SK-N-SH (cell line): ENCODE data around the gene LRFN4. TPM values are rescaled to one million over a fixed set of nuclear protein-coding genes. Genes with fewer than 3 reads are reported as not detected.

Experiments used
- CTCF ChIA-PET: fragments of 300-600, 350-600 bp; formaldehyde crosslinking; extraction: SDS; loops from one replicate; lab custom pipeline; 2021; lab: Yijun Ruan, JAX
- POLR2A ChIA-PET: fragments of 350-600 bp; sonication (Branson Sonifier 250); formaldehyde crosslinking; extraction: SDS; loops from one replicate; lab custom pipeline; 2020; ENCODE audit warnings: antibody characterized with exemption, inconsistent platforms; lab: Yijun Ruan, JAX
- DNase-seq: peaks from one replicate; pipeline ENCODE4 v3.0.0; 2012
- H2AFZ ChIP-seq: fragments of 200-600 bp; sonication (generic); 2 replicates; pipeline ENCODE4 v1.8.1; 2016; ENCODE audit warnings: antibody characterized with exemption, mild to moderate bottlenecking, low read depth
- H3F3A ChIP-seq: fragments of 200-600 bp; sonication (generic); replicated peaks from 2 replicates; pipeline ENCODE3; 2016; ENCODE audit warnings: antibody characterized with exemption, mild to moderate bottlenecking; ENCODE audit not compliant: insufficient read depth
- H3K27ac ChIP-seq, 2 experiments: fragments of 200-500 bp in 1 of 2; fragments of 200-600 bp in 1 of 2; sonication (Bioruptor generic) in 1 of 2; sonication (generic), shearing (Covaris generic) in 1 of 2; 2 replicates each; pipeline versions ENCODE4 v1.5.1 to v1.6.1; 2014 to 2016; ENCODE audit warnings: low read depth in 2 of 2, inconsistent platforms in 1 of 2, low read length in 1 of 2, mild to moderate bottlenecking in 1 of 2, mixed read lengths in 1 of 2
- H3K27me3 ChIP-seq: fragments of 200-600 bp; sonication (generic), shearing (Covaris generic); 2 replicates; pipeline ENCODE4 v1.6.1; 2016; ENCODE audit warnings: mixed run types; ENCODE audit not compliant: insufficient read depth
- H3K36me3 ChIP-seq, 2 experiments: fragments of 200-500 bp in 1 of 2; fragments of 200-600 bp in 1 of 2; sonication (Bioruptor generic) in 1 of 2; sonication (generic) in 1 of 2; replicated peaks in 1 of 2; 2 replicates each; pipeline versions ENCODE3 to v1.5.1; 2014 to 2016; ENCODE audit warnings: low read length in 1 of 2, mild to moderate bottlenecking in 1 of 2; ENCODE audit not compliant: insufficient read depth in 2 of 2, control insufficient read depth in 1 of 2
- H3K4me1 ChIP-seq, 2 experiments: fragments of 200-500 bp in 1 of 2; fragments of 200-600 bp in 1 of 2; sonication (Bioruptor generic) in 1 of 2; sonication (generic), shearing (Covaris generic) in 1 of 2; 2 replicates each; pipeline versions ENCODE4 v1.5.1 to v1.6.1; 2014 to 2016; ENCODE audit warnings: low read depth in 1 of 2, low read length in 1 of 2, mixed run types in 1 of 2; ENCODE audit not compliant: insufficient read depth in 2 of 2, control insufficient read depth in 1 of 2
- H3K4me2 ChIP-seq: fragments of 200-600 bp; sonication (generic), shearing (Covaris generic); 2 replicates; pipeline ENCODE4 v1.6.1; 2017; ENCODE audit warnings: mixed run types
- H3K4me3 ChIP-seq, 2 experiments: fragments of 200-500 bp in 1 of 2; fragments of 200-600 bp in 1 of 2; sonication (Bioruptor generic) in 1 of 2; sonication (generic), shearing (Covaris generic) in 1 of 2; 2 replicates each; pipeline versions ENCODE4 v1.5.1 to v1.8.1; 2014 to 2016; ENCODE audit warnings: low read depth in 2 of 2, inconsistent platforms in 1 of 2, low read length in 1 of 2, mild to moderate bottlenecking in 1 of 2, mixed read lengths in 1 of 2, moderate library complexity in 1 of 2
- H3K79me2 ChIP-seq: fragments of 200-600 bp; sonication (generic); 2 replicates; pipeline ENCODE4 v1.8.1; 2017; ENCODE audit warnings: mild to moderate bottlenecking; ENCODE audit not compliant: insufficient read depth
- H3K9ac ChIP-seq: fragments of 200-600 bp; sonication (generic); 2 replicates; pipeline ENCODE4 v1.6.1; 2017; ENCODE audit warnings: mixed run types
- H3K9me2 ChIP-seq: fragments of 200-600 bp; sonication (generic); 2 replicates; pipeline ENCODE4 v1.6.1; 2017; ENCODE audit warnings: mixed run types
- H3K9me3 ChIP-seq: fragments of 200-600 bp; sonication (generic); 2 replicates; pipeline ENCODE4 v1.6.1; 2017; ENCODE audit warnings: mixed run types, mild to moderate bottlenecking, moderate library complexity
- H4K20me1 ChIP-seq: fragments of 200-600 bp; sonication (generic); 2 replicates; pipeline ENCODE4 v1.6.1; 2017; ENCODE audit warnings: mild to moderate bottlenecking, mixed run types; ENCODE audit not compliant: insufficient read depth
- ELF1 ChIP-seq: IDR thresholded peaks from 2 replicates; pipeline ENCODE4 v1.4.0; 2012
- FOSL2 ChIP-seq: IDR thresholded peaks from 2 replicates; pipeline ENCODE4 v1.4.0; 2012; ENCODE audit warnings: low read depth, mild to moderate bottlenecking, moderate library complexity, borderline replicate concordance
- FOXJ3 ChIP-seq: sonication (generic); formaldehyde crosslinking; IDR thresholded peaks from 2 replicates; pipeline ENCODE4 v1.5.1; 2020; ENCODE audit warnings: mild to moderate bottlenecking, missing genetic modification reagents
- GABPA ChIP-seq: IDR thresholded peaks from 2 replicates; pipeline ENCODE4 v1.4.0; 2012; ENCODE audit warnings: low read depth, mild to moderate bottlenecking
- GATA2 ChIP-seq: sonication (generic); formaldehyde crosslinking; IDR thresholded peaks from 2 replicates; pipeline ENCODE4 v1.5.0; 2020; ENCODE audit warnings: mild to moderate bottlenecking, missing genetic modification reagents
- MEF2A ChIP-seq: IDR thresholded peaks from 2 replicates; pipeline ENCODE4 v1.4.0; 2012; ENCODE audit warnings: low read depth, borderline replicate concordance
- MXI1 ChIP-seq: IDR thresholded peaks from 2 replicates; pipeline ENCODE4 v1.6.1; 2012; ENCODE audit warnings: mild to moderate bottlenecking, low read depth, low read length, improper control_type of control experiment
- SMC3 ChIP-seq: IDR thresholded peaks from 2 replicates; pipeline ENCODE4 v1.6.1; 2012; ENCODE audit warnings: low read depth, low read length, improper control_type of control experiment
- TAF1 ChIP-seq: IDR thresholded peaks from 2 replicates; pipeline ENCODE4 v1.6.1; 2012; ENCODE audit warnings: low read depth, mild to moderate bottlenecking, low read length, moderate library complexity, borderline replicate concordance
- YY1 ChIP-seq: IDR thresholded peaks from 2 replicates; pipeline ENCODE4 v1.4.0; 2012; ENCODE audit warnings: low read depth, mild to moderate bottlenecking
- WGBS: methylation state at CpG from one replicate; pipeline ENCODE4 v1.1.6; 2017; ENCODE audit warnings: low lambda C conversion rate; 5-methylcytosine and 5-hydroxymethylcytosine counted together
- polyA plus RNA-seq, 3 experiments: library from polyadenylated mRNA; depleted of rRNA; stranded (reverse); fragments of >200 nt; gene quantifications; 2 replicates each; pipeline ENCODE4 v1.2.3, GENCODE V29; 2012
- TF ChIP-seq, protein P1 (sequence below): IDR thresholded peaks from 2 replicates; pipeline ENCODE4; 2012
- TF ChIP-seq, protein P2 (sequence below): IDR thresholded peaks from 2 replicates; pipeline ENCODE4 v1.4.0; 2012; ENCODE audit warnings: low read depth, borderline replicate concordance
- TF ChIP-seq, protein P3 (sequence below): IDR thresholded peaks from 2 replicates; pipeline ENCODE4 v1.6.1; 2012; ENCODE audit warnings: mild to moderate bottlenecking, low read depth, low read length, moderate library complexity

LRFN4 gene
- polyA plus RNA-seq, 1 of the 3 experiments (the other 2 are of a cell fraction) = 15.9 TPM

DNA sequence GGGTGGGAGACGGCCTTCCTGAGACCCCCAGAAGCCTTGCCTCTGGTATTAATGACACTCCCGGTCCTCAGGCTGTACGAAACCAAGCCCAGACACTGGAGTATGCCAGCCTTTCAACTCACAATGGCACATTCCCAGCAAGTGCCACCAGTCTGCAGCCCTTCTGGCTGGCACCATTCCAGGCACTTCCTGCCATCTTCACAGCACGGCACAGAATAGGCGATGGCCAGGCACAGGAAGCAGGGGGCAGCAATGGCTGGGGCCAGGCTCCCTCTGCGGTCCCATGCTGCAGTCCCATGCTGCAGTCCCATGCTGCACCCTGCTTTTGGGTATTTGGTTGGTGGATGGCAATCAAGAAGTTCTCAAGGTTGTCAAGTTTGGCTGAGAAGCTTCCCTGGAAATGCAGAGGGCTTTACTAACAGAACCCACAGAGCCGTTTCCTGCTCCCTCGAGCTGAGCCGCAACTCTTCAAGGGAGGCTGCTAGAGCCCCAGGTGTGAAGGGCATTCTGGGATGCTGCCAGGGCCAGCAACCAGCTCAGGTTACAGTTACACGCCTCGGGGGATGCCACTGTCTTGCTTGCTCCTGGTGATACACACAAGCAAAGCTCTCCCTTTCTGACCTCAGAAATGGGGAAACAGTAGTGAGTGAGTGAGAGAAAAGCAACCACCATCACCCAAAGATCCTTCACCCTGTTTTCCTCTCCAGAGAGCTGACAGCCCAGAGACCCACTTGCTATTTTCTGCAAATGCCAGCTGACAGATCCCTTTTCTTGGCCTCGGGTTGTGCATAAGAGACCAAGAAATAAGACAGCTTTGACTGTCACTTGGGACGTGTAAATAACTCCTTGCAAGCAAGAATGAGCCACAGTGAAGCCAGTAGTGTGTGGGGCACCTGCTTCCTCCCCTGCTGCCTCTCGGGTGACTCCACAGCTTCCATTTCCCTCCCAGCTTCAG lies 23.9 kb downstream of the LRFN4 start:
- Histone ChIP-seq H3K9me2 (no peaks in the 10 kb centered on the region), H4K20me1 (no peaks in the 10 kb centered on the region), H3K79me2 (no peaks in the 10 kb centered on the region), H3K4me3 (no peak overlapping the region), H3K4me2 (no peak overlapping the region), H2AFZ (no peak overlapping the region), H3K27ac (peak overlapping the region in 1 of 2 experiments; percentile 20; a peak in 1 of 4 replicates), H3K27me3 (no peaks in the 10 kb centered on the region), H3K9ac (no peak overlapping the region), H3K4me1 (peaks cover 4 to 50% of the 10 kb centered on the region in 2 experiments; a peak in 2 of 4 replicates), H3F3A (no peaks in the 10 kb centered on the region), H3K9me3 (no peaks in the 10 kb centered on the region), H3K36me3 (no peaks in the 10 kb centered on the region)
- ChIA-PET POLR2A (interaction anchor here (0.8 kb wide), 1 partner anchor 37 kb away, joined by 3 read pairs; the partner anchor contains the start of gene RCE1), CTCF (interaction anchor here (0.7 to 4.6 kb wide), 11 partner anchors 9 to 202 kb away, joined by 3 to 44 read pairs (median 4); partner anchors contain the start of genes C11orf86 and RBM4B)
- WGBS = 80% methylated on average over 5 of the region's 14 CpGs
- DNase-seq = peak; percentile 54
- TF ChIP-seq GABPA = no peak
- TF ChIP-seq, protein P1, sequence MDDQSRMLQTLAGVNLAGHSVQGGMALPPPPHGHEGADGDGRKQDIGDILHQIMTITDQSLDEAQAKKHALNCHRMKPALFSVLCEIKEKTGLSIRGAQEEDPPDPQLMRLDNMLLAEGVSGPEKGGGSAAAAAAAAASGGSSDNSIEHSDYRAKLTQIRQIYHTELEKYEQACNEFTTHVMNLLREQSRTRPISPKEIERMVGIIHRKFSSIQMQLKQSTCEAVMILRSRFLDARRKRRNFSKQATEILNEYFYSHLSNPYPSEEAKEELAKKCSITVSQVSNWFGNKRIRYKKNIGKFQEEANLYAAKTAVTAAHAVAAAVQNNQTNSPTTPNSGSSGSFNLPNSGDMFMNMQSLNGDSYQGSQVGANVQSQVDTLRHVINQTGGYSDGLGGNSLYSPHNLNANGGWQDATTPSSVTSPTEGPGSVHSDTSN = no peak
- no peak for TF ChIP-seq SMC3
- TF ChIP-seq FOSL2 = no peak
- TF ChIP-seq MEF2A = no peak
- no peak for TF ChIP-seq GATA2
- TF ChIP-seq, protein P2, sequence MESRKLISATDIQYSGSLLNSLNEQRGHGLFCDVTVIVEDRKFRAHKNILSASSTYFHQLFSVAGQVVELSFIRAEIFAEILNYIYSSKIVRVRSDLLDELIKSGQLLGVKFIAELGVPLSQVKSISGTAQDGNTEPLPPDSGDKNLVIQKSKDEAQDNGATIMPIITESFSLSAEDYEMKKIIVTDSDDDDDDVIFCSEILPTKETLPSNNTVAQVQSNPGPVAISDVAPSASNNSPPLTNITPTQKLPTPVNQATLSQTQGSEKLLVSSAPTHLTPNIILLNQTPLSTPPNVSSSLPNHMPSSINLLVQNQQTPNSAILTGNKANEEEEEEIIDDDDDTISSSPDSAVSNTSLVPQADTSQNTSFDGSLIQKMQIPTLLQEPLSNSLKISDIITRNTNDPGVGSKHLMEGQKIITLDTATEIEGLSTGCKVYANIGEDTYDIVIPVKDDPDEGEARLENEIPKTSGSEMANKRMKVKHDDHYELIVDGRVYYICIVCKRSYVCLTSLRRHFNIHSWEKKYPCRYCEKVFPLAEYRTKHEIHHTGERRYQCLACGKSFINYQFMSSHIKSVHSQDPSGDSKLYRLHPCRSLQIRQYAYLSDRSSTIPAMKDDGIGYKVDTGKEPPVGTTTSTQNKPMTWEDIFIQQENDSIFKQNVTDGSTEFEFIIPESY = no peak
- TF ChIP-seq ELF1 = no peak
- TF ChIP-seq TAF1 = no peak
- no peak for TF ChIP-seq MXI1
- no peak for TF ChIP-seq FOXJ3
- TF ChIP-seq, protein P3, sequence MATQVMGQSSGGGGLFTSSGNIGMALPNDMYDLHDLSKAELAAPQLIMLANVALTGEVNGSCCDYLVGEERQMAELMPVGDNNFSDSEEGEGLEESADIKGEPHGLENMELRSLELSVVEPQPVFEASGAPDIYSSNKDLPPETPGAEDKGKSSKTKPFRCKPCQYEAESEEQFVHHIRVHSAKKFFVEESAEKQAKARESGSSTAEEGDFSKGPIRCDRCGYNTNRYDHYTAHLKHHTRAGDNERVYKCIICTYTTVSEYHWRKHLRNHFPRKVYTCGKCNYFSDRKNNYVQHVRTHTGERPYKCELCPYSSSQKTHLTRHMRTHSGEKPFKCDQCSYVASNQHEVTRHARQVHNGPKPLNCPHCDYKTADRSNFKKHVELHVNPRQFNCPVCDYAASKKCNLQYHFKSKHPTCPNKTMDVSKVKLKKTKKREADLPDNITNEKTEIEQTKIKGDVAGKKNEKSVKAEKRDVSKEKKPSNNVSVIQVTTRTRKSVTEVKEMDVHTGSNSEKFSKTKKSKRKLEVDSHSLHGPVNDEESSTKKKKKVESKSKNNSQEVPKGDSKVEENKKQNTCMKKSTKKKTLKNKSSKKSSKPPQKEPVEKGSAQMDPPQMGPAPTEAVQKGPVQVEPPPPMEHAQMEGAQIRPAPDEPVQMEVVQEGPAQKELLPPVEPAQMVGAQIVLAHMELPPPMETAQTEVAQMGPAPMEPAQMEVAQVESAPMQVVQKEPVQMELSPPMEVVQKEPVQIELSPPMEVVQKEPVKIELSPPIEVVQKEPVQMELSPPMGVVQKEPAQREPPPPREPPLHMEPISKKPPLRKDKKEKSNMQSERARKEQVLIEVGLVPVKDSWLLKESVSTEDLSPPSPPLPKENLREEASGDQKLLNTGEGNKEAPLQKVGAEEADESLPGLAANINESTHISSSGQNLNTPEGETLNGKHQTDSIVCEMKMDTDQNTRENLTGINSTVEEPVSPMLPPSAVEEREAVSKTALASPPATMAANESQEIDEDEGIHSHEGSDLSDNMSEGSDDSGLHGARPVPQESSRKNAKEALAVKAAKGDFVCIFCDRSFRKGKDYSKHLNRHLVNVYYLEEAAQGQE = no peak
- TF ChIP-seq YY1 = no peak
